ENCODE results near the gene FAM180A. TPM values are rescaled to one million over a fixed set of nuclear protein-coding genes. Genes with fewer than 3 reads are reported as not detected.

The FAM180A gene
- total and polyA plus RNA-seq, 2 experiments from 2014 or later, result not detected

DNA sequence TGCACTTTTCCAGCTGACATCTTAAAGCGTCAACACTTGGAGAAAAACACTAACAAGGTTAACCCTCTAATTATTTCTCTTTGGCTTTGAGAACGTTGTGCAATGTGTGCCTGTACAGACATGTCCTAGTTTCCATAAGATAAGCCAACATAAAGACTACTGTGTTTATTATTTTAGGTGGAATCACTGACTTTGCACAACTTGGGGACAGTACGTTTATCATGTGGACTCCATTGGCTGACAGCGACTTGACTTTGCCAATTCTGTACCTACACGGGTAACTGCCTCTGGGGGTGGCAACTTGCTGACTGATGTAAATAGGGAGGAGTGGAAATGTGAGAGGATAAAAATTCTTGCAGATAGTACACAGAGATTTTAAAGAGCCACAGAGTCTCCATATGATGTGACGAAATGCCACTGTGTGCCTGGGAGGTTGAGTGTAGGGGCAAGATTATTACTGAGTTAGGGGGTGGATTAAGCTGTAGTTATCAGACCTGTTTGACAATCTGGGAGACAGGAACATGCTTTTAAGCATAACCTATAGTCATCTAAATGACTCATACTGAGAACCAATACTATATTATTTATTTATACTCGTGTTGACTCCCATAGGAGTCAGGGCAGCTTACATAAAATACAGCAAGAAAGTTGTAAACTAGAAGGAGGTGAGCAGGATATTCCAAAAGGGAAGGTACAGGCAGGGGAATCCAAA, 41.6 kb downstream of the FAM180A start:
- H4K20me1 ChIP-seq (replicated peaks; ENCODE audit: insufficient read depth), result no peaks in the 10 kb centered on the region

More for the DNA sequence above, 41.6 kb downstream of the FAM180A start:
- no peak for TF ChIP-seq NANOG (IDR thresholded peaks at IDR 0.05; ENCODE audit: borderline replicate concordance)
- TF ChIP-seq, protein P1, sequence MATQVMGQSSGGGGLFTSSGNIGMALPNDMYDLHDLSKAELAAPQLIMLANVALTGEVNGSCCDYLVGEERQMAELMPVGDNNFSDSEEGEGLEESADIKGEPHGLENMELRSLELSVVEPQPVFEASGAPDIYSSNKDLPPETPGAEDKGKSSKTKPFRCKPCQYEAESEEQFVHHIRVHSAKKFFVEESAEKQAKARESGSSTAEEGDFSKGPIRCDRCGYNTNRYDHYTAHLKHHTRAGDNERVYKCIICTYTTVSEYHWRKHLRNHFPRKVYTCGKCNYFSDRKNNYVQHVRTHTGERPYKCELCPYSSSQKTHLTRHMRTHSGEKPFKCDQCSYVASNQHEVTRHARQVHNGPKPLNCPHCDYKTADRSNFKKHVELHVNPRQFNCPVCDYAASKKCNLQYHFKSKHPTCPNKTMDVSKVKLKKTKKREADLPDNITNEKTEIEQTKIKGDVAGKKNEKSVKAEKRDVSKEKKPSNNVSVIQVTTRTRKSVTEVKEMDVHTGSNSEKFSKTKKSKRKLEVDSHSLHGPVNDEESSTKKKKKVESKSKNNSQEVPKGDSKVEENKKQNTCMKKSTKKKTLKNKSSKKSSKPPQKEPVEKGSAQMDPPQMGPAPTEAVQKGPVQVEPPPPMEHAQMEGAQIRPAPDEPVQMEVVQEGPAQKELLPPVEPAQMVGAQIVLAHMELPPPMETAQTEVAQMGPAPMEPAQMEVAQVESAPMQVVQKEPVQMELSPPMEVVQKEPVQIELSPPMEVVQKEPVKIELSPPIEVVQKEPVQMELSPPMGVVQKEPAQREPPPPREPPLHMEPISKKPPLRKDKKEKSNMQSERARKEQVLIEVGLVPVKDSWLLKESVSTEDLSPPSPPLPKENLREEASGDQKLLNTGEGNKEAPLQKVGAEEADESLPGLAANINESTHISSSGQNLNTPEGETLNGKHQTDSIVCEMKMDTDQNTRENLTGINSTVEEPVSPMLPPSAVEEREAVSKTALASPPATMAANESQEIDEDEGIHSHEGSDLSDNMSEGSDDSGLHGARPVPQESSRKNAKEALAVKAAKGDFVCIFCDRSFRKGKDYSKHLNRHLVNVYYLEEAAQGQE (IDR thresholded peaks at IDR 0.05; ENCODE audit: unreplicated experiment), result no peak
- TF ChIP-seq POLR2AphosphoS5 (IDR thresholded peaks at IDR 0.05; ENCODE audit: low read depth), result no peak
- TF ChIP-seq, protein P2, sequence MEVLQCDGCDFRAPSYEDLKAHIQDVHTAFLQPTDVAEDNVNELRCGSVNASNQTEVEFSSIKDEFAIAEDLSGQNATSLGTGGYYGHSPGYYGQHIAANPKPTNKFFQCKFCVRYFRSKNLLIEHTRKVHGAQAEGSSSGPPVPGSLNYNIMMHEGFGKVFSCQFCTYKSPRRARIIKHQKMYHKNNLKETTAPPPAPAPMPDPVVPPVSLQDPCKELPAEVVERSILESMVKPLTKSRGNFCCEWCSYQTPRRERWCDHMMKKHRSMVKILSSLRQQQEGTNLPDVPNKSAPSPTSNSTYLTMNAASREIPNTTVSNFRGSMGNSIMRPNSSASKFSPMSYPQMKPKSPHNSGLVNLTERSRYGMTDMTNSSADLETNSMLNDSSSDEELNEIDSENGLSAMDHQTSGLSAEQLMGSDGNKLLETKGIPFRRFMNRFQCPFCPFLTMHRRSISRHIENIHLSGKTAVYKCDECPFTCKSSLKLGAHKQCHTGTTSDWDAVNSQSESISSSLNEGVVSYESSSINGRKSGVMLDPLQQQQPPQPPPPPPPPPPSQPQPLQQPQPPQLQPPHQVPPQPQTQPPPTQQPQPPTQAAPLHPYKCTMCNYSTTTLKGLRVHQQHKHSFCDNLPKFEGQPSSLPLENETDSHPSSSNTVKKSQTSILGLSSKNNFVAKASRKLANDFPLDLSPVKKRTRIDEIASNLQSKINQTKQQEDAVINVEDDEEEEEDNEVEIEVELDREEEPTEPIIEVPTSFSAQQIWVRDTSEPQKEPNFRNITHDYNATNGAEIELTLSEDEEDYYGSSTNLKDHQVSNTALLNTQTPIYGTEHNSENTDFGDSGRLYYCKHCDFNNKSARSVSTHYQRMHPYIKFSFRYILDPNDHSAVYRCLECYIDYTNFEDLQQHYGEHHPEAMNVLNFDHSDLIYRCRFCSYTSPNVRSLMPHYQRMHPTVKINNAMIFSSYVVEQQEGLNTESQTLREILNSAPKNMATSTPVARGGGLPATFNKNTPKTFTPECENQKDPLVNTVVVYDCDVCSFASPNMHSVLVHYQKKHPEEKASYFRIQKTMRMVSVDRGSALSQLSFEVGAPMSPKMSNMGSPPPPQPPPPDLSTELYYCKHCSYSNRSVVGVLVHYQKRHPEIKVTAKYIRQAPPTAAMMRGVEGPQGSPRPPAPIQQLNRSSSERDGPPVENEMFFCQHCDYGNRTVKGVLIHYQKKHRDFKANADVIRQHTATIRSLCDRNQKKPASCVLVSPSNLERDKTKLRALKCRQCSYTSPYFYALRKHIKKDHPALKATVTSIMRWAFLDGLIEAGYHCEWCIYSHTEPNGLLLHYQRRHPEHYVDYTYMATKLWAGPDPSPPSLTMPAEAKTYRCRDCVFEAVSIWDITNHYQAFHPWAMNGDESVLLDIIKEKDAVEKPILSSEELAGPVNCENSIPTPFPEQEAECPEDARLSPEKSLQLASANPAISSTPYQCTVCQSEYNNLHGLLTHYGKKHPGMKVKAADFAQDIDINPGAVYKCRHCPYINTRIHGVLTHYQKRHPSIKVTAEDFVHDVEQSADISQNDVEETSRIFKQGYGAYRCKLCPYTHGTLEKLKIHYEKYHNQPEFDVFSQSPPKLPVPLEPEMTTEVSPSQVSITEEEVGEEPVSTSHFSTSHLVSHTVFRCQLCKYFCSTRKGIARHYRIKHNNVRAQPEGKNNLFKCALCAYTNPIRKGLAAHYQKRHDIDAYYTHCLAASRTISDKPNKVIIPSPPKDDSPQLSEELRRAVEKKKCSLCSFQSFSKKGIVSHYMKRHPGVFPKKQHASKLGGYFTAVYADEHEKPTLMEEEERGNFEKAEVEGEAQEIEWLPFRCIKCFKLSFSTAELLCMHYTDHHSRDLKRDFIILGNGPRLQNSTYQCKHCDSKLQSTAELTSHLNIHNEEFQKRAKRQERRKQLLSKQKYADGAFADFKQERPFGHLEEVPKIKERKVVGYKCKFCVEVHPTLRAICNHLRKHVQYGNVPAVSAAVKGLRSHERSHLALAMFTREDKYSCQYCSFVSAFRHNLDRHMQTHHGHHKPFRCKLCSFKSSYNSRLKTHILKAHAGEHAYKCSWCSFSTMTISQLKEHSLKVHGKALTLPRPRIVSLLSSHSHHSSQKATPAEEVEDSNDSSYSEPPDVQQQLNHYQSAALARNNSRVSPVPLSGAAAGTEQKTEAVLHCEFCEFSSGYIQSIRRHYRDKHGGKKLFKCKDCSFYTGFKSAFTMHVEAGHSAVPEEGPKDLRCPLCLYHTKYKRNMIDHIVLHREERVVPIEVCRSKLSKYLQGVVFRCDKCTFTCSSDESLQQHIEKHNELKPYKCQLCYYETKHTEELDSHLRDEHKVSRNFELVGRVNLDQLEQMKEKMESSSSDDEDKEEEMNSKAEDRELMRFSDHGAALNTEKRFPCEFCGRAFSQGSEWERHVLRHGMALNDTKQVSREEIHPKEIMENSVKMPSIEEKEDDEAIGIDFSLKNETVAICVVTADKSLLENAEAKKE (CRISPR knock-in tag; IDR thresholded peaks at IDR 0.05), result no peak
- no peak for TF ChIP-seq ZNF331 (CRISPR knock-in tag; IDR thresholded peaks at IDR 0.05; ENCODE audit: low read depth)
- no peak for TF ChIP-seq CREB1 (CRISPR knock-in tag; IDR thresholded peaks at IDR 0.05; ENCODE audit: low read depth)
- TF ChIP-seq EZH2phosphoT487 (IDR thresholded peaks at IDR 0.05; ENCODE audit: unreplicated experiment), result no peak
- no peak for TF ChIP-seq STAT1 (IDR thresholded peaks at IDR 0.05; ENCODE audit: unreplicated experiment)
- TF ChIP-seq, protein P3, sequence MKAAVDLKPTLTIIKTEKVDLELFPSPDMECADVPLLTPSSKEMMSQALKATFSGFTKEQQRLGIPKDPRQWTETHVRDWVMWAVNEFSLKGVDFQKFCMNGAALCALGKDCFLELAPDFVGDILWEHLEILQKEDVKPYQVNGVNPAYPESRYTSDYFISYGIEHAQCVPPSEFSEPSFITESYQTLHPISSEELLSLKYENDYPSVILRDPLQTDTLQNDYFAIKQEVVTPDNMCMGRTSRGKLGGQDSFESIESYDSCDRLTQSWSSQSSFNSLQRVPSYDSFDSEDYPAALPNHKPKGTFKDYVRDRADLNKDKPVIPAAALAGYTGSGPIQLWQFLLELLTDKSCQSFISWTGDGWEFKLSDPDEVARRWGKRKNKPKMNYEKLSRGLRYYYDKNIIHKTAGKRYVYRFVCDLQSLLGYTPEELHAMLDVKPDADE (IDR thresholded peaks at IDR 0.05), result no peak
- no peak for TF ChIP-seq ZNF114 (CRISPR knock-in tag; IDR thresholded peaks at IDR 0.05)
- TF ChIP-seq, protein P4, sequence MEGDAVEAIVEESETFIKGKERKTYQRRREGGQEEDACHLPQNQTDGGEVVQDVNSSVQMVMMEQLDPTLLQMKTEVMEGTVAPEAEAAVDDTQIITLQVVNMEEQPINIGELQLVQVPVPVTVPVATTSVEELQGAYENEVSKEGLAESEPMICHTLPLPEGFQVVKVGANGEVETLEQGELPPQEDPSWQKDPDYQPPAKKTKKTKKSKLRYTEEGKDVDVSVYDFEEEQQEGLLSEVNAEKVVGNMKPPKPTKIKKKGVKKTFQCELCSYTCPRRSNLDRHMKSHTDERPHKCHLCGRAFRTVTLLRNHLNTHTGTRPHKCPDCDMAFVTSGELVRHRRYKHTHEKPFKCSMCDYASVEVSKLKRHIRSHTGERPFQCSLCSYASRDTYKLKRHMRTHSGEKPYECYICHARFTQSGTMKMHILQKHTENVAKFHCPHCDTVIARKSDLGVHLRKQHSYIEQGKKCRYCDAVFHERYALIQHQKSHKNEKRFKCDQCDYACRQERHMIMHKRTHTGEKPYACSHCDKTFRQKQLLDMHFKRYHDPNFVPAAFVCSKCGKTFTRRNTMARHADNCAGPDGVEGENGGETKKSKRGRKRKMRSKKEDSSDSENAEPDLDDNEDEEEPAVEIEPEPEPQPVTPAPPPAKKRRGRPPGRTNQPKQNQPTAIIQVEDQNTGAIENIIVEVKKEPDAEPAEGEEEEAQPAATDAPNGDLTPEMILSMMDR (conservative IDR thresholded peaks at IDR 0.05; ENCODE audit: low read depth in 2 of 2), result no peak
- TF ChIP-seq EZH2 (IDR thresholded peaks at IDR 0.05; ENCODE audit: low read depth, unreplicated experiment), result no peak
- TF ChIP-seq JUNB (IDR thresholded peaks at IDR 0.05; ENCODE audit: unreplicated experiment), result no peak
- Histone ChIP-seq H3K4me3 (no peak overlapping the region), H3K36me3 (ENCODE audit: insufficient read depth) (no peaks in the 10 kb centered on the region), H3K27me3 (ENCODE audit: insufficient read depth) (no peaks in the 10 kb centered on the region), H3K9me2 (ENCODE audit: insufficient read depth) (no peaks in the 10 kb centered on the region; the same call in 1 of the 2 replicates), H3K79me2 (replicated peaks; ENCODE audit: insufficient read depth) (no peaks in the 10 kb centered on the region), H3F3A (replicated peaks; ENCODE audit: low read depth) (0 out of 2 replicates have a peak, but pooled peaks cover 3% of the 10 kb centered on the region), H3K4me2 (no peak overlapping the region), H2AFZ (no peak overlapping the region), H3K4me1 (ENCODE audit: insufficient read depth) (peaks cover 6% of the 10 kb centered on the region; the same call in 1 of the 2 replicates), H3K27ac (ENCODE audit: low read depth) (no peak overlapping the region)
- Mint-ChIP-seq H3K9me3 (no peaks in the 10 kb centered on the region), H3K36me3 (ENCODE audit: low read depth) (no peaks in the 10 kb centered on the region), H3K4me3 (no peak overlapping the region), H3K27me3 (ENCODE audit: insufficient read depth, low read depth, poor library complexity) (peaks cover 8% of the 10 kb centered on the region), H3K4me1 (peaks cover 12% of the 10 kb centered on the region; the same call in 2 of the 3 replicates), H3K27ac (no peak overlapping the region)
- DNase-seq (ENCODE audit: low spot score) (no peak), ATAC-seq (no peak)
